DOHH2 (cell line): Measurements from ENCODE around the gene LCP2.

Experiments
- CTCF ChIP-seq: fragments of 200-600 bp; sonication (generic); IDR thresholded peaks from one replicate; pipeline ENCODE4 v1.5.1; 2014; ENCODE audit warnings: antibody characterized with exemption, mild to moderate bottlenecking, low read depth, low read length; ENCODE audit not compliant: poor library complexity, severe bottlenecking
- EZH2phosphoT487 ChIP-seq: fragments of 200-600 bp; sonication (generic); IDR thresholded peaks from 2 replicates; pipeline ENCODE4 v1.6.1; 2017; ENCODE audit warnings: borderline replicate concordance, mild to moderate bottlenecking, antibody characterized with exemption, low read length, moderate library complexity, mixed read lengths

- no peak for TF ChIP-seq CTCF
- no peak for TF ChIP-seq EZH2phosphoT487
These were observed 2.9 kb upstream of the LCP2 start for GRCh38 chr5:170300361-170301013.
